ENCODE data around the gene ADAMTS8. TPM values are rescaled to one million over a fixed set of nuclear protein-coding genes. Genes with fewer than 3 reads are reported as not detected.

ADAMTS8 gene
- total and polyA plus RNA-seq, 10 of the 15 experiments (the other 5 are each of a cell fraction or from before 2014, with no cell fraction given), result not detected

GRCh38 chr11:130428316-130429119, at the start of gene ADAMTS8 (continued):
- TF ChIP-seq MEF2A (IDR thresholded peaks at IDR 0.05; ENCODE audit: insufficient read depth, low read depth, low read length) (no peak), FOS (IDR thresholded peaks at IDR 0.05; ENCODE audit: borderline replicate concordance, extremely low read depth, insufficient read length) (no peak), NFYB (IDR thresholded peaks at IDR 0.05; ENCODE audit: insufficient read depth, low read depth, low read length) (no peak)

- DNase-seq (ENCODE audit: low read depth, low spot score) (no peak), ATAC-seq (no peak), FAIRE-seq (no peak)
- Histone ChIP-seq H3K9ac (ENCODE audit: control insufficient read depth, insufficient read depth, low read length) (no peak overlapping the region), H3K27ac (ENCODE audit: control insufficient read depth, insufficient read depth) (no peak overlapping the region), H3K36me3 (ENCODE audit: control insufficient read depth in 2 of 2, insufficient read depth in 2 of 2, low read length in 1 of 2) (no peaks in the 10 kb centered on the region), H3K27me3 (replicated peaks in 1 of 2; ENCODE audit: control insufficient read depth in 2 of 2, insufficient read depth in 2 of 2, low read length in 1 of 2) (peaks cover 0 to 5% of the 10 kb centered on the region in 2 experiments; a peak in 1 of 4 replicates), H3K79me2 (ENCODE audit: control insufficient read depth, insufficient read depth, low read length) (no peaks in the 10 kb centered on the region), H2AFZ (ENCODE audit: control insufficient read depth, low read depth, low read length) (no peak overlapping the region), H3K4me3 (no peak overlapping the region), H3K4me1 (ENCODE audit: control insufficient read depth, insufficient read depth, low read length) (no peaks in the 10 kb centered on the region), H3K4me2 (ENCODE audit: control insufficient read depth, insufficient read depth) (no peak overlapping the region), H3K9me3 (replicated peaks; ENCODE audit: control insufficient read depth, insufficient read depth, low read length) (no peaks in the 10 kb centered on the region), H4K20me1 (ENCODE audit: control insufficient read depth, insufficient read depth) (no peaks in the 10 kb centered on the region)
- intact Hi-C loops (cut with micrococcal nuclease; ENCODE audit: unreplicated experiment) (no loop called here), in situ Hi-C loops (cut with MboI) (no loop called here)
- ChIA-PET CTCF (no interaction called here), RAD21 (ENCODE audit: unreplicated experiment) (no interaction called here), POLR2A (interaction anchor here (0.5 kb wide), 1 partner anchor 17 kb away, joined by 6 read pairs; no protein-coding TSS in a partner anchor), SMC1A (ENCODE audit: uncharacterized antibody, unreplicated experiment) (no interaction called here)
- WGBS (ENCODE audit: insufficient coverage, insufficient replicate concordance, low lambda C conversion rate, missing lambda C conversion rate), result 26% methylated on average over 6 of the region's 6 CpGs
- TF ChIP-seq ZNF274 (IDR thresholded peaks at IDR 0.05; ENCODE audit: insufficient read depth, insufficient read length), result no peak
- no peak for TF ChIP-seq EZH2 (IDR thresholded peaks at IDR 0.05; ENCODE audit: borderline replicate concordance, control insufficient read depth, low read depth, low read length)
- no peak for TF ChIP-seq IRF4 (IDR thresholded peaks at IDR 0.05; ENCODE audit: low read depth, low read length)
- no peak for TF ChIP-seq WRNIP1 (IDR thresholded peaks at IDR 0.05; ENCODE audit: borderline replicate concordance, low read depth, low read length)
- no peak for TF ChIP-seq MYB (IDR thresholded peaks at IDR 0.05; ENCODE audit: borderline replicate concordance, low read depth, low read length)
- TF ChIP-seq BHLHE40 (IDR thresholded peaks at IDR 0.05; ENCODE audit: borderline replicate concordance in 1 of 2, low read depth in 2 of 2, low read length in 1 of 2), result no peak
- no peak for TF ChIP-seq DPF2 (IDR thresholded peaks at IDR 0.05)
- TF ChIP-seq MEF2B (IDR thresholded peaks at IDR 0.05; ENCODE audit: partially characterized antibody, poor library complexity, severe bottlenecking), result no peak
- no peak for TF ChIP-seq POU2F2 (IDR thresholded peaks at IDR 0.05; ENCODE audit: borderline replicate concordance, low read depth, low read length)
- no peak for TF ChIP-seq GABPA (IDR thresholded peaks at IDR 0.05; ENCODE audit: low read depth)
- no peak for TF ChIP-seq FOXK2 (IDR thresholded peaks at IDR 0.05)
- TF ChIP-seq ZZZ3 (IDR thresholded peaks at IDR 0.05; ENCODE audit: control insufficient read depth, insufficient read length, low read depth), result no peak
- no peak for TF ChIP-seq IKZF2 (IDR thresholded peaks at IDR 0.05)
- TF ChIP-seq RUNX3 (IDR thresholded peaks at IDR 0.05; ENCODE audit: low read length), result no peak
- no peak for TF ChIP-seq YBX1 (IDR thresholded peaks at IDR 0.05)
- TF ChIP-seq ELK1 (IDR thresholded peaks at IDR 0.05; ENCODE audit: low read depth, low read length), result no peak
- BruUV-seq (replicated peaks), result no TSS peak
Measured at GRCh38 chr11:130477586-130478203, 49.3 kb upstream of the ADAMTS8 start.
